Stimulated activated CD8-positive, alpha-beta memory T cell treated with anti-CD3 and anti-CD28 coated beads, Interleukin-7, amount 100 ng/mL, for 24 hours (primary cell): ENCODE data around the gene KIF5A.

ENCODE experiments used
- DNase-seq: peaks from one replicate; pipeline ENCODE4 v3.0.0-alpha.2; 2020; ENCODE audit warnings: low read depth

The KIF5A gene

GRCh38 chr12:57520053-57520818, 29.6 kb upstream of the KIF5A start, which contains the start of gene DDIT3:
Gene DDIT3 (minus strand): TSS chr12:57520514. CDS start chr12:57517406, 3,108 bp downstream.
- peak; percentile 99 for DNase-seq

- no peak for DNase-seq
Measured at GRCh38 chr12:57521525-57522010, 28.3 kb upstream of the KIF5A start.

- DNase-seq = peak; percentile 69
Measured at GRCh38 chr12:57522011-57522886, 27.6 kb upstream of the KIF5A start, which contains the start of gene MBD6. Gene MBD6 (plus strand): TSS chr12:57522824. CDS start chr12:57524304, 1,480 bp downstream.

GRCh38 chr12:57522887-57523705, 26.7 kb upstream of the KIF5A start:
- DNase-seq = no peak

- DNase-seq = no peak
Measured at GRCh38 chr12:57523706-57524614, 25.9 kb upstream of the KIF5A start.

- no peak for DNase-seq
Measured at GRCh38 chr12:57524814-57525614, 24.8 kb upstream of the KIF5A start.

- no peak for DNase-seq
Measured at GRCh38 chr12:57525615-57526383, 24.0 kb upstream of the KIF5A start.

- no peak for DNase-seq
Measured at GRCh38 chr12:57526477-57527126, 23.2 kb upstream of the KIF5A start.

- DNase-seq = no peak
Measured at GRCh38 chr12:57527184-57527583, 22.7 kb upstream of the KIF5A start.

- DNase-seq = no peak
Measured at GRCh38 chr12:57528176-57528575, 21.7 kb upstream of the KIF5A start.

- no peak for DNase-seq
Measured at GRCh38 chr12:57528831-57529555, 20.9 kb upstream of the KIF5A start.

- no peak for DNase-seq
Measured at GRCh38 chr12:57529831-57530230, 20.0 kb upstream of the KIF5A start.

GRCh38 chr12:57530396-57531142, 19.3 kb upstream of the KIF5A start:
- DNase-seq = no peak

GRCh38 chr12:57531836-57532235, 18.0 kb upstream of the KIF5A start:
- DNase-seq = no peak

GRCh38 chr12:57533108-57533507, 16.7 kb upstream of the KIF5A start:
- DNase-seq = no peak

- DNase-seq = no peak
Measured at GRCh38 chr12:57534250-57534649, 15.6 kb upstream of the KIF5A start.

GRCh38 chr12:57534991-57535543, 14.8 kb upstream of the KIF5A start:
- no peak for DNase-seq
